ENCODE measurements around the gene CA10.

The CA10 gene

DNA sequence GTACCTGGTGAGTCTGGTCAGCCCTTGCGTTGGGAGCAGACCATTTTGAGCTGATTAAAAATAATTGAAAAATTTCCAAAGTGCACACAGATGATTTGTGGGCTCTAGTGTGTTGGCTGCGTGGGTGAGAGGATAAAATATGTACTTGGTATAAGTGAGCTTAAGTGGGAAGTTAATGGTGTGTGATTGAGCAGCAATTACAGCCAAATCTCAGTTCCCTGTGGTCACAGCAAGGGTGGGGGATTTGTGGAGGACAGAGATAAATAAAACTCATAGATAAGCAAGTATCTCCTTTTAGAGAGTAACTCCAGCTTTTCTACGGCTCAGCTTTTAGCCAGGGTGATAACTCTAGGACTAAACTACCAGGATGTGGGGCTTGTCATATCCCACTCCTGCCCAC is 507.7 kb downstream of the CA10 start:
- H3K36me3 ChIP-seq (ENCODE audit: control insufficient read depth, insufficient read depth, low read length) = no peaks in the 10 kb centered on the region
- H3K4me1 ChIP-seq (ENCODE audit: control insufficient read depth, insufficient read depth, low read length) = peaks cover 8% of the 10 kb centered on the region
- H3K27me3 ChIP-seq (ENCODE audit: control insufficient read depth, insufficient read depth, low read length) = no peaks in the 10 kb centered on the region
- H3K9ac ChIP-seq (ENCODE audit: low read depth, low read length) = no peak overlapping the region
- H3K9me3 ChIP-seq (ENCODE audit: control insufficient read depth, insufficient read depth, low read length) = no peaks in the 10 kb centered on the region
- no peak overlapping the region for H3K27ac ChIP-seq (ENCODE audit: low read depth, low read length)
- H3K4me3 ChIP-seq (ENCODE audit: low read depth, low read length) = no peak overlapping the region

GRCh38 chr17:51650202-51650601 is 508.3 kb downstream of the CA10 start:
- no peaks in the 10 kb centered on the region for H3K36me3 ChIP-seq (ENCODE audit: control insufficient read depth, insufficient read depth, low read length)
- H3K9ac ChIP-seq (ENCODE audit: low read depth, low read length) = no peak overlapping the region
- no peak overlapping the region for H3K4me3 ChIP-seq (ENCODE audit: low read depth, low read length)
- no peaks in the 10 kb centered on the region for H3K27me3 ChIP-seq (ENCODE audit: control insufficient read depth, insufficient read depth, low read length)
- H3K27ac ChIP-seq (ENCODE audit: low read depth, low read length) = no peak overlapping the region
- H3K4me1 ChIP-seq (ENCODE audit: control insufficient read depth, insufficient read depth, low read length) = peaks cover 8% of the 10 kb centered on the region
- no peaks in the 10 kb centered on the region for H3K9me3 ChIP-seq (ENCODE audit: control insufficient read depth, insufficient read depth, low read length)

DNA sequence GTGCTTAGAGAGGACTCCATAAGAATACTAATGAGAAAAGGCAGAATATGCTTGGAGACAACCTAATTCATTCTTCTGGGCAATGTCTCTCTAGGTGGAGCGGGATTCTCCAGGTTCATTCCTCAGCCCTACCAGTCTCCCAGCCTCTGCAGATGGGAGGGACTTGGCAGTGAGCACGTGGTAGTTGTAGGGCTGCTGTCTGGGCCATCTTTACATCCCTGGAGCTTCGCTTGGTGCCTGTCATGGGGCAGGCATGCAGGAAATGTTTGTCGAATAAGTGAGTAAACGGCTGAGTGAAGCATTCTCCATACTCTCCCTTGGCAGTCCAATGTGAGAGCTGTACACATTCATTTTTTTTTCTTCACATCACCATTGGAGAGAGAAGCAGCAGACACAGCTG is 510.7 kb downstream of the CA10 start:
- no peak overlapping the region for H3K27ac ChIP-seq (ENCODE audit: low read depth, low read length)
- H3K9ac ChIP-seq (ENCODE audit: low read depth, low read length) = no peak overlapping the region
- no peaks in the 10 kb centered on the region for H3K27me3 ChIP-seq (ENCODE audit: control insufficient read depth, insufficient read depth, low read length)
- no peak overlapping the region for H3K4me3 ChIP-seq (ENCODE audit: low read depth, low read length)
- no peaks in the 10 kb centered on the region for H3K36me3 ChIP-seq (ENCODE audit: control insufficient read depth, insufficient read depth, low read length)
- no peaks in the 10 kb centered on the region for H3K9me3 ChIP-seq (ENCODE audit: control insufficient read depth, insufficient read depth, low read length)
- H3K4me1 ChIP-seq (ENCODE audit: control insufficient read depth, insufficient read depth, low read length) = peaks cover 8% of the 10 kb centered on the region

DNA sequence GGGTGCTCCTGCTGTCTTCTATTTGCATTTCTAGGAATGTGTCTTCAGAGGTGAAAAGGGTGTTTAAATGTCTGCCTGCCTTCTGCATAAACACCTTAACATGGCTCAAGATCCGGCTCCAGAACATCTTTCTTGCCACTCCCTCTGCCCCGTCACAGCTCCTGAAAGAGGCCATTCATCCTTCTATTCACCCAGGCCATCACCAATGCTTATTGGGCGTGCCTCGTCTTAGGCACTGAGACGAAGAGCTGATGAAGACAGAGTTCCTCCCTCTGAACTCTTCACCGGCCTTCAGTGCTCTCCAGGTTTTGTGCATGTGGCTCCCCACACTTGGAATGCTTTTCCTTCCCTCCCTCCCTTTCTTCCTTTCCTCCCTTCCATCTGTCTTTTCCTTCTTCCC is 511.4 kb downstream of the CA10 start:
- H3K4me1 ChIP-seq (ENCODE audit: control insufficient read depth, insufficient read depth, low read length) = peaks cover 8% of the 10 kb centered on the region
- no peaks in the 10 kb centered on the region for H3K9me3 ChIP-seq (ENCODE audit: control insufficient read depth, insufficient read depth, low read length)
- H3K36me3 ChIP-seq (ENCODE audit: control insufficient read depth, insufficient read depth, low read length) = no peaks in the 10 kb centered on the region
- no peaks in the 10 kb centered on the region for H3K27me3 ChIP-seq (ENCODE audit: control insufficient read depth, insufficient read depth, low read length)
- H3K9ac ChIP-seq (ENCODE audit: low read depth, low read length) = no peak overlapping the region
- H3K4me3 ChIP-seq (ENCODE audit: low read depth, low read length) = no peak overlapping the region
- H3K27ac ChIP-seq (ENCODE audit: low read depth, low read length) = no peak overlapping the region

GRCh38 chr17:51646539-51646938 is 512.0 kb downstream of the CA10 start:
- no peak overlapping the region for H3K4me3 ChIP-seq (ENCODE audit: low read depth, low read length)
- H3K27me3 ChIP-seq (ENCODE audit: control insufficient read depth, insufficient read depth, low read length) = no peaks in the 10 kb centered on the region
- H3K36me3 ChIP-seq (ENCODE audit: control insufficient read depth, insufficient read depth, low read length) = no peaks in the 10 kb centered on the region
- peaks cover 8% of the 10 kb centered on the region for H3K4me1 ChIP-seq (ENCODE audit: control insufficient read depth, insufficient read depth, low read length)
- no peak overlapping the region for H3K27ac ChIP-seq (ENCODE audit: low read depth, low read length)
- no peak overlapping the region for H3K9ac ChIP-seq (ENCODE audit: low read depth, low read length)
- no peaks in the 10 kb centered on the region for H3K9me3 ChIP-seq (ENCODE audit: control insufficient read depth, insufficient read depth, low read length)

- Histone ChIP-seq H3K27me3 (ENCODE audit: control insufficient read depth, insufficient read depth, low read length) (no peaks in the 10 kb centered on the region), H3K4me3 (ENCODE audit: low read depth, low read length) (no peak overlapping the region), H3K9ac (ENCODE audit: low read depth, low read length) (no peak overlapping the region), H3K36me3 (ENCODE audit: control insufficient read depth, insufficient read depth, low read length) (no peaks in the 10 kb centered on the region), H3K4me1 (ENCODE audit: control insufficient read depth, insufficient read depth, low read length) (peaks cover 8% of the 10 kb centered on the region), H3K27ac (ENCODE audit: low read depth, low read length) (no peak overlapping the region), H3K9me3 (ENCODE audit: control insufficient read depth, insufficient read depth, low read length) (no peaks in the 10 kb centered on the region)
Measured at GRCh38 chr17:51645056-51645455, 513.5 kb downstream of the CA10 start.

- Histone ChIP-seq H3K4me3 (ENCODE audit: low read depth, low read length) (no peak overlapping the region), H3K9ac (ENCODE audit: low read depth, low read length) (no peak overlapping the region), H3K36me3 (ENCODE audit: control insufficient read depth, insufficient read depth, low read length) (no peaks in the 10 kb centered on the region), H3K27ac (ENCODE audit: low read depth, low read length) (no peak overlapping the region), H3K9me3 (ENCODE audit: control insufficient read depth, insufficient read depth, low read length) (no peaks in the 10 kb centered on the region), H3K4me1 (ENCODE audit: control insufficient read depth, insufficient read depth, low read length) (peaks cover 19% of the 10 kb centered on the region), H3K27me3 (ENCODE audit: control insufficient read depth, insufficient read depth, low read length) (no peaks in the 10 kb centered on the region)
Measured at GRCh38 chr17:51643702-51644490, 514.6 kb downstream of the CA10 start.

- H3K36me3 ChIP-seq (ENCODE audit: control insufficient read depth, insufficient read depth, low read length) = no peaks in the 10 kb centered on the region
- no peak overlapping the region for H3K27ac ChIP-seq (ENCODE audit: low read depth, low read length)
Measured at GRCh38 chr17:51642029-51642428, 516.5 kb downstream of the CA10 start.

GRCh38 chr17:51640108-51640622 is 518.3 kb downstream of the CA10 start:
- Histone ChIP-seq H3K4me1 (ENCODE audit: control insufficient read depth, insufficient read depth, low read length) (peaks cover 13% of the 10 kb centered on the region), H3K36me3 (ENCODE audit: control insufficient read depth, insufficient read depth, low read length) (no peaks in the 10 kb centered on the region), H3K4me3 (ENCODE audit: low read depth, low read length) (no peak overlapping the region), H3K27ac (ENCODE audit: low read depth, low read length) (peak overlapping the region; percentile 87), H3K9ac (ENCODE audit: low read depth, low read length) (no peak overlapping the region; the same call in 1 of the 2 replicates), H3K27me3 (ENCODE audit: control insufficient read depth, insufficient read depth, low read length) (no peaks in the 10 kb centered on the region), H3K9me3 (ENCODE audit: control insufficient read depth, insufficient read depth, low read length) (no peaks in the 10 kb centered on the region)

More at GRCh38 chr17:51642029-51642428, 516.5 kb downstream of the CA10 start:
- Histone ChIP-seq H3K4me1 (ENCODE audit: control insufficient read depth, insufficient read depth, low read length) (peaks cover 17% of the 10 kb centered on the region), H3K9ac (ENCODE audit: low read depth, low read length) (no peak overlapping the region), H3K4me3 (ENCODE audit: low read depth, low read length) (no peak overlapping the region), H3K27me3 (ENCODE audit: control insufficient read depth, insufficient read depth, low read length) (no peaks in the 10 kb centered on the region), H3K9me3 (ENCODE audit: control insufficient read depth, insufficient read depth, low read length) (no peaks in the 10 kb centered on the region)

GRCh38 chr17:51638971-51639370 is 519.5 kb downstream of the CA10 start:
- no peaks in the 10 kb centered on the region for H3K9me3 ChIP-seq (ENCODE audit: control insufficient read depth, insufficient read depth, low read length)
- no peak overlapping the region for H3K27ac ChIP-seq (ENCODE audit: low read depth, low read length)
- no peaks in the 10 kb centered on the region for H3K36me3 ChIP-seq (ENCODE audit: control insufficient read depth, insufficient read depth, low read length)
- H3K4me3 ChIP-seq (ENCODE audit: low read depth, low read length) = no peak overlapping the region
- H3K4me1 ChIP-seq (ENCODE audit: control insufficient read depth, insufficient read depth, low read length) = peaks cover 13% of the 10 kb centered on the region
- H3K27me3 ChIP-seq (ENCODE audit: control insufficient read depth, insufficient read depth, low read length) = no peaks in the 10 kb centered on the region
- H3K9ac ChIP-seq (ENCODE audit: low read depth, low read length) = no peak overlapping the region

DNA sequence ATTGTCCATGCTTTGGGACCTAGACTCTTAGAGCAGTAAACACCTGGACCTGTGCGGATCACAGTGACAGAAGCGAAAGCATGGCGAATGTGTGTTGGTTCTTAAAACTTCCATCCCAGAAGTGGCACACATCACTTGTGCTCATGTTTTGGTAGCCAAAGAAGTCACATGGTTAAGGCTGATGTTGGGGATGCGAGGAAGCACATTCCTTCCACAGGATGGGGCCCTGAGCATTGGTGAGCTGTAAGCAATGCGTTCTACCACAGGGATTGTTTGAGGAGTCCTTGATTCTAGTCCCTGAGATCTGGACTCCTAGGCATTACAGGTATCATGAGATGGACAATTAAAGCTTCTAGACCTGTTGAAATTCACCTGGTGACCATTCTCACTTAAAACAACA is 522.2 kb downstream of the CA10 start:
- no peak overlapping the region for H3K4me3 ChIP-seq (ENCODE audit: low read depth, low read length)
- H3K4me1 ChIP-seq (ENCODE audit: control insufficient read depth, insufficient read depth, low read length) = peaks cover 13% of the 10 kb centered on the region
- H3K9ac ChIP-seq (ENCODE audit: low read depth, low read length) = no peak overlapping the region
- no peak overlapping the region for H3K27ac ChIP-seq (ENCODE audit: low read depth, low read length)
- H3K36me3 ChIP-seq (ENCODE audit: control insufficient read depth, insufficient read depth, low read length) = no peaks in the 10 kb centered on the region
- H3K9me3 ChIP-seq (ENCODE audit: control insufficient read depth, insufficient read depth, low read length) = no peaks in the 10 kb centered on the region
- no peaks in the 10 kb centered on the region for H3K27me3 ChIP-seq (ENCODE audit: control insufficient read depth, insufficient read depth, low read length)

Data from HUES48 (cell line).